Heart right ventricle (tissue), 16 donors: Measurements from ENCODE around the gene NELL1. TPM values are rescaled to one million over a fixed set of nuclear protein-coding genes. Genes with fewer than 3 reads are reported as not detected.

Source experiments
- ATAC-seq, 8 donors: fragments of 200-7000 bp; cut with Tn5 transposase; one replicate each; pipeline ENCODE4 v1.9.1; 2020; ENCODE audit warnings: mild to moderate bottlenecking in 8 of 8, moderate library complexity in 8 of 8, moderate number of reproducible peaks in 1 of 8
- DNase-seq, 2 donors: peaks; one replicate each; pipeline ENCODE4 v3.0.0-alpha.2; 2020
- H3K27ac ChIP-seq, 10 donors: fragments of 200-600 bp; sonication (generic) in 2 of 10; one replicate each; pipeline versions ENCODE4 v1.5.0 to v1.8.0; 2020 to 2022; ENCODE audit warnings: mild to moderate bottlenecking in 3 of 10
- H3K27me3 ChIP-seq, 7 donors: fragments of 200-600 bp; one replicate each; pipeline ENCODE4 v1.8.0; 2021 to 2022; ENCODE audit warnings: mild to moderate bottlenecking in 2 of 7
- H3K36me3 ChIP-seq, 9 donors: fragments of 200-600 bp; sonication (generic) in 1 of 9; one replicate each; pipeline versions ENCODE4 v1.5.0 to v1.8.0; 2020 to 2022; ENCODE audit warnings: mild to moderate bottlenecking in 2 of 9
- H3K4me1 ChIP-seq, 9 donors: fragments of 200-600 bp; sonication (generic) in 1 of 9; one replicate each; pipeline versions ENCODE4 v1.5.0 to v1.8.0; 2020 to 2022; ENCODE audit warnings: mild to moderate bottlenecking in 4 of 9
- H3K4me3 ChIP-seq, 10 donors: fragments of 200-600 bp; sonication (generic) in 2 of 10; one replicate each; pipeline versions ENCODE4 v1.5.0 to v1.8.0; 2020 to 2022; ENCODE audit warnings: mild to moderate bottlenecking in 7 of 10, moderate library complexity in 2 of 10
- H3K9me3 ChIP-seq, 11 donors: fragments of 200-600 bp in 10 of 11; sonication (generic) in 2 of 11; one replicate each; pipeline versions ENCODE4 v1.5.0 to v1.8.0; 2013 to 2022; ENCODE audit warnings: mild to moderate bottlenecking in 2 of 11, control low read depth in 1 of 11, moderate library complexity in 1 of 11
- CTCF ChIP-seq, 9 donors: fragments of 200-600 bp; sonication (generic) in 2 of 9; IDR thresholded peaks; one replicate each; pipeline versions ENCODE4 v1.5.0 to v1.8.0; 2021 to 2022; ENCODE audit warnings: antibody characterized with exemption in 9 of 9, mild to moderate bottlenecking in 5 of 9, moderate library complexity in 1 of 9
- WGBS, 2 donors: extraction: QIAGEN DNeasy Blood & Tissue Kit; methylation state at CpG; one replicate each; pipeline ENCODE4 v1.1.7; 2013; ENCODE audit warnings: inconsistent platforms in 1 of 2; 5-methylcytosine and 5-hydroxymethylcytosine counted together
- intact Hi-C, 10 donors: fragments of 100-400 bp; cut with DNase I; formaldehyde crosslinking; loops; one replicate each; pipeline versions ENCODE4 v1.11.1 to v1.14.2; 2022
- polyA plus RNA-seq, 2 donors: library from polyadenylated mRNA; stranded (reverse); fragments of 200-250 nt; gene quantifications; one replicate each; pipeline ENCODE4 v1.2.3, GENCODE V29; 2013
- total RNA-seq, 10 donors: library from RNA; stranded (reverse); fragmentation: NEBNext Ultra II Directional in 3 of 10; extraction: Animal tissue kit (Norgen Biotek cat#: 25700) in 3 of 10; gene quantifications; one replicate each; pipeline versions ENCODE4 v1.2.1 to v1.2.4, GENCODE V29; 2021 to 2023
- donor health status: Arrhythmogenic right ventricular cardiomyopathy.
- donor health status: ischemic (EF 13 %, LVEDD 7.1; RV severe dilation, severe dysfunction).
- donor health status: healthy with polysubstance abuse.
- donor health status: DM: no; HTN: yes; CAD: no.
- donor health status: DM: no; HTN: no; CAD: no.
- donor health status: ischemic (EF 25% LVEDD 6.9; RV normal size, moderate dysfunction).
- donor health status: ischemic (EF 25% LVEDD 5.7; RV mildly dilated, moderate dysfunction).
- donor health status: healthy.
- donor health status: DM: yes; HTN: yes; CAD: no.
- donor health status: Ischemic cardiomyopathy.
- donor health status: ischemic (EF 35%, LVEDD 5.7; RV mildly dilated, moderate dysfunction).
- donor health status: nonischemic (EF 11% LVEDD 7.7; RV severe dilation, severe dysfunction).
- donor health status: DM: yes; HTN: yes; CAD: no.
- donor health status: PGD.
- donor health status: ischemic (EF 29% LVEDD 5.4; RV normal size, mild dysfunction).
- donor health status: nonischemic (EF 23%, LVEDD 6.1; RV moderate dilation, normal function).

The NELL1 gene
- total and polyA plus RNA-seq, 12 donors = not detected

GRCh38 chr11:20661445-20661844, 7.9 kb upstream of the NELL1 start:
- H3K9me3 ChIP-seq = peaks cover 0 to 6% (median 0%) of the 10 kb centered on the region in 11 donors
- DNase-seq = no peak
- H3K4me1 ChIP-seq = no peaks in the 10 kb centered on the region
- ATAC-seq = no peak
- intact Hi-C loops = no loop called here
- H3K36me3 ChIP-seq = no peaks in the 10 kb centered on the region
- peaks cover 0 to 26% (median 9%) of the 10 kb centered on the region in 7 donors for H3K27me3 ChIP-seq
- WGBS, 2 donors = 64 to 69% methylated on average over 3 of the region's 3 CpGs
- H3K27ac ChIP-seq = no peak overlapping the region
- no peak overlapping the region for H3K4me3 ChIP-seq
- TF ChIP-seq CTCF (IDR thresholded peaks at IDR 0.05) = no peak

GRCh38 chr11:20661850-20662249, 7.5 kb upstream of the NELL1 start:
- 81 to 85% methylated on average over 3 of the region's 3 CpGs for WGBS, 2 donors
- no peaks in the 10 kb centered on the region for H3K36me3 ChIP-seq

GRCh38 chr11:20668131-20668809, 1.1 kb upstream of the NELL1 start:
- WGBS, 2 donors = 8 to 9% methylated on average over 10 of the region's 10 CpGs
- Histone ChIP-seq H3K4me1 (peaks cover 0 to 14% (median 5%) of the 10 kb centered on the region in 9 donors), H3K9me3 (no peaks in the 10 kb centered on the region), H3K27ac (no peak overlapping the region), H3K27me3 (peaks cover 4 to 79% (median 64%) of the 10 kb centered on the region in 7 donors), H3K36me3 (no peaks in the 10 kb centered on the region), H3K4me3 (no peak overlapping the region)
- no peak for ATAC-seq
- no peak for DNase-seq
- intact Hi-C loops = no loop called here
- no peak for TF ChIP-seq CTCF (IDR thresholded peaks at IDR 0.05)

More at GRCh38 chr11:20661850-20662249, 7.5 kb upstream of the NELL1 start:
- DNase-seq = no peak
- Histone ChIP-seq H3K27ac (no peak overlapping the region), H3K4me1 (no peaks in the 10 kb centered on the region), H3K4me3 (no peak overlapping the region), H3K9me3 (peaks cover 0 to 6% (median 0%) of the 10 kb centered on the region in 11 donors), H3K27me3 (peaks cover 0 to 26% (median 9%) of the 10 kb centered on the region in 7 donors)
- no peak for TF ChIP-seq CTCF (IDR thresholded peaks at IDR 0.05)
- intact Hi-C loops = no loop called here
- no peak for ATAC-seq

- Histone ChIP-seq H3K27ac (no peak overlapping the region), H3K27me3 (peaks cover 10 to 97% (median 81%) of the 10 kb centered on the region in 7 donors), H3K4me1 (peaks cover 0 to 14% (median 5%) of the 10 kb centered on the region in 9 donors), H3K36me3 (no peaks in the 10 kb centered on the region), H3K4me3 (peak overlapping the region in 7 of 10 donors; percentile 10 to 42 (median 24)), H3K9me3 (no peaks in the 10 kb centered on the region)
- DNase-seq = no peak
- ATAC-seq = no peak
- no peak for TF ChIP-seq CTCF (IDR thresholded peaks at IDR 0.05)
- WGBS, 2 donors = 0 to 1% methylated on average over 60 of the region's 60 CpGs
- intact Hi-C loops = no loop called here
Measured at GRCh38 chr11:20669820-20670684, 666 bp downstream of the NELL1 start.
